ENCODE data around the gene TMEM256. TPM values are rescaled to one million over a fixed set of nuclear protein-coding genes. Genes with fewer than 3 reads are reported as not detected.

The TMEM256 gene
- total and polyA plus RNA-seq, 2 donors from 2014 or later: 55.8 to 389 TPM

DNA sequence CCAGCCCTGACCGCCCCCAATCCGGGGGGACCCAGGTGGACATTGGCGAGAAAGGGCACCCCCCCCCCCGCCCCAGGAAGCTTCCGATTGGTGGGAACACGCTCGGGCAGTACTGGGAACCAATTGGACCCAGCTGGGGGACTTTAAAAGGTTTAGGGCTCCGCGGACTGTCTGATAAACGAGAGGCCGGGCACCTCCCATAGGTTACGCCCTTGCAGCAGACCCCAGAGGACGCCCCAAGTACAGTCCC lies 245 bp downstream of the TMEM256 start:
- intact Hi-C loops (cut with DNase I): no loop called here
- Histone ChIP-seq H3K9me3 (ENCODE audit: control insufficient read depth in 2 of 3, insufficient read depth in 1 of 3, low read length in 3 of 3) (no peaks in the 10 kb centered on the region), H3K4me3 (ENCODE audit: low read length in 3 of 3) (peak overlapping the region; percentile 67 to 84 (median 72)), H3K9ac (ENCODE audit: low read length in 3 of 3) (peak overlapping the region in 2 of 3 donors; percentile 44 to 47), H3K4me1 (ENCODE audit: control insufficient read depth in 2 of 3, insufficient read depth in 2 of 3, low read depth in 1 of 3, low read length in 3 of 3) (peaks cover 0 to 6% (median 6%) of the 10 kb centered on the region in 3 donors), H3K27ac (ENCODE audit: low read depth in 2 of 2, low read length in 2 of 2) (peak overlapping the region; percentile 79 to 88), H3K27me3 (ENCODE audit: control insufficient read depth, insufficient read depth, low read length) (no peaks in the 10 kb centered on the region), H3K36me3 (ENCODE audit: control insufficient read depth in 2 of 3, insufficient read depth in 3 of 3, low read length in 3 of 3) (no peaks in the 10 kb centered on the region)
- TF ChIP-seq, protein P1, sequence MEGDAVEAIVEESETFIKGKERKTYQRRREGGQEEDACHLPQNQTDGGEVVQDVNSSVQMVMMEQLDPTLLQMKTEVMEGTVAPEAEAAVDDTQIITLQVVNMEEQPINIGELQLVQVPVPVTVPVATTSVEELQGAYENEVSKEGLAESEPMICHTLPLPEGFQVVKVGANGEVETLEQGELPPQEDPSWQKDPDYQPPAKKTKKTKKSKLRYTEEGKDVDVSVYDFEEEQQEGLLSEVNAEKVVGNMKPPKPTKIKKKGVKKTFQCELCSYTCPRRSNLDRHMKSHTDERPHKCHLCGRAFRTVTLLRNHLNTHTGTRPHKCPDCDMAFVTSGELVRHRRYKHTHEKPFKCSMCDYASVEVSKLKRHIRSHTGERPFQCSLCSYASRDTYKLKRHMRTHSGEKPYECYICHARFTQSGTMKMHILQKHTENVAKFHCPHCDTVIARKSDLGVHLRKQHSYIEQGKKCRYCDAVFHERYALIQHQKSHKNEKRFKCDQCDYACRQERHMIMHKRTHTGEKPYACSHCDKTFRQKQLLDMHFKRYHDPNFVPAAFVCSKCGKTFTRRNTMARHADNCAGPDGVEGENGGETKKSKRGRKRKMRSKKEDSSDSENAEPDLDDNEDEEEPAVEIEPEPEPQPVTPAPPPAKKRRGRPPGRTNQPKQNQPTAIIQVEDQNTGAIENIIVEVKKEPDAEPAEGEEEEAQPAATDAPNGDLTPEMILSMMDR (IDR thresholded peaks at IDR 0.05; ENCODE audit: borderline replicate concordance, extremely low read depth, insufficient read depth): no peak
- no peak for DNase-seq
- FAIRE-seq: no peak

GRCh38 chr17:7403043-7403726 lies 712 bp downstream of the TMEM256 start:
- H3K27me3 ChIP-seq (ENCODE audit: control insufficient read depth, insufficient read depth, low read length): no peaks in the 10 kb centered on the region
- FAIRE-seq: no peak
- intact Hi-C loops (cut with DNase I): no loop called here
- peak overlapping the region; percentile 79 to 88 for H3K27ac ChIP-seq (ENCODE audit: low read depth in 2 of 2, low read length in 2 of 2)
- H3K9me3 ChIP-seq (ENCODE audit: control insufficient read depth in 2 of 3, insufficient read depth in 1 of 3, low read length in 3 of 3): no peaks in the 10 kb centered on the region
- no peaks in the 10 kb centered on the region for H3K36me3 ChIP-seq (ENCODE audit: control insufficient read depth in 2 of 3, insufficient read depth in 3 of 3, low read length in 3 of 3)
- peak overlapping the region; percentile 12 to 77 (median 47) for H3K9ac ChIP-seq (ENCODE audit: low read length in 3 of 3)
- H3K4me3 ChIP-seq (ENCODE audit: low read length in 3 of 3): peak overlapping the region; percentile 48 to 84 (median 72)
- TF ChIP-seq, protein P1 (IDR thresholded peaks at IDR 0.05; ENCODE audit: borderline replicate concordance, extremely low read depth, insufficient read depth): no peak
- peaks cover 0 to 6% (median 6%) of the 10 kb centered on the region in 3 donors for H3K4me1 ChIP-seq (ENCODE audit: control insufficient read depth in 2 of 3, insufficient read depth in 2 of 3, low read depth in 1 of 3, low read length in 3 of 3)
- DNase-seq: peak in 3 of 5 donors; percentile 67 to 90 (median 74)

- Histone ChIP-seq H3K36me3 (ENCODE audit: control insufficient read depth in 2 of 3, insufficient read depth in 3 of 3, low read length in 3 of 3) (no peaks in the 10 kb centered on the region), H3K9ac (ENCODE audit: low read length in 3 of 3) (no peak overlapping the region), H3K27me3 (ENCODE audit: control insufficient read depth, insufficient read depth, low read length) (no peaks in the 10 kb centered on the region), H3K4me3 (ENCODE audit: low read length in 3 of 3) (no peak overlapping the region), H3K4me1 (ENCODE audit: control insufficient read depth in 2 of 3, insufficient read depth in 2 of 3, low read depth in 1 of 3, low read length in 3 of 3) (peaks cover 0 to 10% (median 6%) of the 10 kb centered on the region in 3 donors), H3K9me3 (ENCODE audit: control insufficient read depth in 2 of 3, insufficient read depth in 1 of 3, low read length in 3 of 3) (no peaks in the 10 kb centered on the region), H3K27ac (ENCODE audit: low read depth in 2 of 2, low read length in 2 of 2) (no peak overlapping the region)
- FAIRE-seq (no peak), DNase-seq (no peak)
- TF ChIP-seq, protein P1 (IDR thresholded peaks at IDR 0.05; ENCODE audit: borderline replicate concordance, extremely low read depth, insufficient read depth): no peak
- intact Hi-C loops (cut with DNase I): no loop called here
Observed at GRCh38 chr17:7398612-7399011, 5.3 kb downstream of the TMEM256 start.

Data from kidney (tissue), 14 donors.